GM12892 (cell line): ENCODE data around the gene FBLN1.
"Not testable (repeated sequence)": the region's sequence is repeated elsewhere in the genome, so short reads cannot be mapped to it uniquely, and the experiment has no call there.

ENCODE experiments used
- POLR2A ChIP-seq: IDR thresholded peaks from 2 replicates; pipeline ENCODE4 v1.6.1; 2011; ENCODE audit warnings: low read depth, low read length, control low read depth
- TAF1 ChIP-seq: IDR thresholded peaks from 2 replicates; pipeline ENCODE4 v1.6.1; 2011; ENCODE audit warnings: low read depth, mild to moderate bottlenecking, control low read depth, low read length, borderline replicate concordance

DNA sequence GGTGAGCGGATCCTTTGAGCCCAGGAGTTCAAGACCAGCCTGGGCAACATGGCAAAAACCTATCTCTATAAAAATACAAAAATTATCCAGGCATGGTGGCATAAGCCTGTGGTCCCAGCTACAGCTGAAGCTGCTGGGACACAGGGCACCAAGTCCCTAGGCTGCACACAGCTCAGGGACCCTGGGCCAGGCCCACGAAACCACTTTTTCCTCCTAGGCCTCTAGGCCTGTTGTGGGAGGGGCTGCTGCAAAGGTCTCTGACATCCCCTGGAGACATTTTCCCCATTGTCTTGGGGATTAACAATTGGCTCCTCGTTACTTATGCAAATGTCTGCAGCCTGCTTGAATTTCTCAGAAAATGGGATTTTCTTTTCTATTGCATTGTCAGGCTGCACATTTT is 39.0 kb upstream of the FBLN1 start:
- not testable (repeated sequence) for TF ChIP-seq POLR2A, TAF1
